DMS53 (cell line): Measurements from ENCODE around the gene ZBTB42.
A peak's percentile ranks its signal among the peaks of the same experiment; 100 is the strongest.
"Not testable (repeated sequence)": the region's sequence is repeated elsewhere in the genome, so short reads cannot be mapped to it uniquely, and the experiment has no call there.

Experiments used
- DNase-seq: peaks from one replicate; lab custom pipeline; 2025; lab: John Stamatoyannopoulos, UW

ZBTB42 gene

GRCh38 chr14:104810316-104810715, 9.4 kb downstream of the ZBTB42 start:
- DNase-seq = no peak

GRCh38 chr14:104813286-104813685, 12.4 kb downstream of the ZBTB42 start:
- DNase-seq = no peak

GRCh38 chr14:104814701-104815100, 13.8 kb downstream of the ZBTB42 start:
- not testable (repeated sequence) for DNase-seq

- no peak for DNase-seq
These were observed 15.6 kb downstream of the ZBTB42 start for GRCh38 chr14:104816616-104816884.

- no peak for DNase-seq
These were observed 17.2 kb downstream of the ZBTB42 start for GRCh38 chr14:104817930-104818713.

GRCh38 chr14:104818714-104819161, 17.8 kb downstream of the ZBTB42 start:
- no peak for DNase-seq

- no peak for DNase-seq
These were observed 18.5 kb downstream of the ZBTB42 start for GRCh38 chr14:104819361-104819781.

- peak; percentile 24 for DNase-seq
These were observed 19.8 kb downstream of the ZBTB42 start for GRCh38 chr14:104820669-104821228.

- DNase-seq = no peak
These were observed 20.5 kb downstream of the ZBTB42 start for GRCh38 chr14:104821229-104821945.

GRCh38 chr14:104821971-104822608, 21.2 kb downstream of the ZBTB42 start:
- DNase-seq = no peak

GRCh38 chr14:104822821-104823615, 22.1 kb downstream of the ZBTB42 start:
- DNase-seq = no peak

GRCh38 chr14:104824353-104824997, 23.6 kb downstream of the ZBTB42 start:
- no peak for DNase-seq

GRCh38 chr14:104826189-104826860, 25.4 kb downstream of the ZBTB42 start:
- peak; percentile 91 for DNase-seq

GRCh38 chr14:104826861-104827176, 25.9 kb downstream of the ZBTB42 start:
- DNase-seq = no peak

- DNase-seq = peak; percentile 79
These were observed 26.5 kb downstream of the ZBTB42 start for GRCh38 chr14:104827177-104828055.

- no peak for DNase-seq
These were observed 29.9 kb downstream of the ZBTB42 start for GRCh38 chr14:104830781-104831180.

GRCh38 chr14:104836171-104836935, 35.5 kb downstream of the ZBTB42 start:
- not testable (repeated sequence) for DNase-seq

GRCh38 chr14:104841730-104842129, 40.8 kb downstream of the ZBTB42 start:
- no peak for DNase-seq

GRCh38 chr14:104843006-104843405, 42.1 kb downstream of the ZBTB42 start:
- DNase-seq = no peak
